ENCODE results near the gene ITGB7. TPM values are rescaled to one million over a fixed set of nuclear protein-coding genes. Genes with fewer than 3 reads are reported as not detected.

Gene ITGB7
- polyA plus RNA-seq, 1 of the 3 experiments (the other 2 are of a cell fraction), result 0.25 TPM

GRCh38 chr12:53195516-53196420 lies 11.3 kb downstream of the ITGB7 start:
- DNase-seq, result no peak
- WGBS (ENCODE audit: low lambda C conversion rate), result 80% methylated on average over 6 of the region's 10 CpGs
- CTCF ChIA-PET, result interaction anchor here (1.0 to 9.5 kb wide), 8 partner anchors 9 to 131 kb away, joined by 3 to 181 read pairs (median 40); partner anchors contain the start of genes CSAD, ITGB7 and ZNF740

More at GRCh38 chr12:53195516-53196420, 11.3 kb downstream of the ITGB7 start:
- Histone ChIP-seq H3K4me3 (ENCODE audit: low read depth in 2 of 2, low read length in 1 of 2) (no peak overlapping the region), H3K4me1 (ENCODE audit: control insufficient read depth in 1 of 2, insufficient read depth in 2 of 2, low read depth in 1 of 2, low read length in 1 of 2) (no peaks in the 10 kb centered on the region; a peak in 1 of 4 replicates), H3K36me3 (replicated peaks in 1 of 2; ENCODE audit: control insufficient read depth in 1 of 2, insufficient read depth in 2 of 2, low read length in 1 of 2) (peaks cover 0 to 3% of the 10 kb centered on the region in 2 experiments), H3F3A (replicated peaks; ENCODE audit: insufficient read depth) (peaks cover 1% of the 10 kb centered on the region), H3K9me2 (no peaks in the 10 kb centered on the region), H4K20me1 (ENCODE audit: insufficient read depth) (no peaks in the 10 kb centered on the region), H2AFZ (ENCODE audit: low read depth) (no peak overlapping the region), H3K4me2 (no peak overlapping the region), H3K9me3 (no peaks in the 10 kb centered on the region), H3K79me2 (ENCODE audit: insufficient read depth) (no peaks in the 10 kb centered on the region), H3K27ac (ENCODE audit: low read depth in 2 of 2, low read length in 1 of 2) (no peak overlapping the region), H3K27me3 (ENCODE audit: insufficient read depth) (no peaks in the 10 kb centered on the region), H3K9ac (no peak overlapping the region)
- POLR2A ChIA-PET, result no interaction called here
- TF ChIP-seq CHD2 (IDR thresholded peaks at IDR 0.05; ENCODE audit: low read length, partially characterized antibody) (no peak), NRF1 (IDR thresholded peaks at IDR 0.05; ENCODE audit: low read depth, low read length) (no peak), YY1 (IDR thresholded peaks at IDR 0.05; ENCODE audit: low read depth) (no peak), IRF3 (IDR thresholded peaks at IDR 0.05; ENCODE audit: low read depth, low read length) (no peak), ZBTB33 (IDR thresholded peaks at IDR 0.05; ENCODE audit: borderline replicate concordance, low read depth) (no peak), MEF2A (IDR thresholded peaks at IDR 0.05; ENCODE audit: borderline replicate concordance, low read depth) (no peak), SIN3A (IDR thresholded peaks at IDR 0.05; ENCODE audit: borderline replicate concordance, low read depth, low read length) (no peak), FOXM1 (IDR thresholded peaks at IDR 0.05; ENCODE audit: low read depth) (no peak), SMC3 (IDR thresholded peaks at IDR 0.05; ENCODE audit: low read depth, low read length) (no peak), RAD21 (IDR thresholded peaks at IDR 0.05; ENCODE audit: low read length) (no peak), EZH2phosphoT487 (IDR thresholded peaks at IDR 0.05; ENCODE audit: borderline replicate concordance, low read depth) (no peak), FOXJ3 (CRISPR knock-in tag; IDR thresholded peaks at IDR 0.05) (no peak), GABPA (IDR thresholded peaks at IDR 0.05; ENCODE audit: low read depth) (no peak), RXRA (IDR thresholded peaks at IDR 0.05; ENCODE audit: borderline replicate concordance, low read depth) (no peak), MXI1 (IDR thresholded peaks at IDR 0.05; ENCODE audit: low read depth, low read length) (no peak), TCF12 (IDR thresholded peaks at IDR 0.05) (no peak), MAX (IDR thresholded peaks at IDR 0.05; ENCODE audit: low read depth) (no peak)
- TF ChIP-seq, protein P1, sequence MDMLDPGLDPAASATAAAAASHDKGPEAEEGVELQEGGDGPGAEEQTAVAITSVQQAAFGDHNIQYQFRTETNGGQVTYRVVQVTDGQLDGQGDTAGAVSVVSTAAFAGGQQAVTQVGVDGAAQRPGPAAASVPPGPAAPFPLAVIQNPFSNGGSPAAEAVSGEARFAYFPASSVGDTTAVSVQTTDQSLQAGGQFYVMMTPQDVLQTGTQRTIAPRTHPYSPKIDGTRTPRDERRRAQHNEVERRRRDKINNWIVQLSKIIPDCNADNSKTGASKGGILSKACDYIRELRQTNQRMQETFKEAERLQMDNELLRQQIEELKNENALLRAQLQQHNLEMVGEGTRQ (IDR thresholded peaks at IDR 0.05; ENCODE audit: borderline replicate concordance, low read depth, low read length), result no peak
